Trophoblast cell (in vitro differentiated cells and primary cell): Measurements from ENCODE around the gene TENM4.

Experiments used
- DNase-seq, 2 donors: peaks; one replicate each; pipeline ENCODE4 v3.0.0-alpha.2; 2016
- H2AFZ ChIP-seq: 2 replicates; pipeline ENCODE4 v1.6.1; 2013; ENCODE audit warnings: low read length, moderate library complexity, mild to moderate bottlenecking; ENCODE audit not compliant: insufficient read depth, poor library complexity
- H2AK5ac ChIP-seq: 2 replicates; pipeline ENCODE4 v1.6.1; 2013; ENCODE audit warnings: mild to moderate bottlenecking, low read length
- H2BK120ac ChIP-seq: 2 replicates; pipeline ENCODE4 v1.6.1; 2013; ENCODE audit warnings: low read length, mild to moderate bottlenecking, moderate library complexity; ENCODE audit not compliant: insufficient read depth, poor library complexity
- H2BK12ac ChIP-seq: 2 replicates; pipeline ENCODE4 v1.6.1; 2013; ENCODE audit warnings: mild to moderate bottlenecking, low read length, moderate library complexity
- H2BK5ac ChIP-seq: 2 replicates; pipeline ENCODE4 v1.6.1; 2013; ENCODE audit warnings: low read length, low read depth, moderate library complexity, mild to moderate bottlenecking; ENCODE audit not compliant: poor library complexity
- H3K14ac ChIP-seq: 2 replicates; pipeline ENCODE4 v1.6.1; 2013; ENCODE audit warnings: mild to moderate bottlenecking, low read length
- H3K18ac ChIP-seq: 2 replicates; pipeline ENCODE4 v1.6.1; 2013; ENCODE audit warnings: mild to moderate bottlenecking, low read length
- H3K23ac ChIP-seq: 2 replicates; pipeline ENCODE4 v1.6.1; 2013; ENCODE audit warnings: low read length
- H3K27ac ChIP-seq: 2 replicates; pipeline ENCODE4 v1.5.1; 2013; ENCODE audit warnings: low read depth, mild to moderate bottlenecking, inconsistent platforms, low read length, moderate library complexity
- H3K27me3 ChIP-seq: 2 replicates; pipeline ENCODE4 v1.6.1; 2013; ENCODE audit warnings: inconsistent platforms, mild to moderate bottlenecking, low read length, moderate library complexity; ENCODE audit not compliant: insufficient read depth
- H3K36me3 ChIP-seq, 2 experiments: 1 replicate in 1 of 2; 2 replicates in 1 of 2; pipeline ENCODE4 v1.6.1; 2013; ENCODE audit warnings: low read length in 2 of 2, mild to moderate bottlenecking in 2 of 2, moderate library complexity in 1 of 2; ENCODE audit not compliant: insufficient read depth in 2 of 2, control insufficient read depth in 1 of 2
- H3K4ac ChIP-seq: 2 replicates; pipeline ENCODE4 v1.6.1; 2013; ENCODE audit warnings: low read depth, mild to moderate bottlenecking, low read length, moderate library complexity
- H3K4me1 ChIP-seq, 2 experiments: 1 replicate in 1 of 2; 2 replicates in 1 of 2; pipeline ENCODE4 v1.6.1; 2013; ENCODE audit warnings: low read length in 2 of 2, mild to moderate bottlenecking in 2 of 2, moderate library complexity in 1 of 2; ENCODE audit not compliant: insufficient read depth in 2 of 2, control insufficient read depth in 1 of 2
- H3K4me2 ChIP-seq: 2 replicates; pipeline ENCODE4 v1.6.1; 2013; ENCODE audit warnings: inconsistent platforms, mild to moderate bottlenecking, low read length, moderate library complexity
- H3K4me3 ChIP-seq: 2 replicates; pipeline ENCODE4 v1.5.1; 2013; ENCODE audit warnings: mild to moderate bottlenecking, low read depth, low read length, inconsistent platforms
- H3K79me1 ChIP-seq: one replicate; pipeline ENCODE4 v1.6.1; 2013; ENCODE audit warnings: low read length
- H3K79me2 ChIP-seq: 2 replicates; pipeline ENCODE4 v1.6.1; 2013; ENCODE audit warnings: low read length, mild to moderate bottlenecking; ENCODE audit not compliant: control insufficient read depth, insufficient read depth, poor library complexity
- H3K9ac ChIP-seq: 2 replicates; pipeline ENCODE4 v1.6.1; 2013; ENCODE audit warnings: mild to moderate bottlenecking, low read length
- H3K9me3 ChIP-seq: 2 replicates; pipeline ENCODE4 v1.6.1; 2013; ENCODE audit warnings: low read depth, mild to moderate bottlenecking, control low read depth, inconsistent platforms, low read length; ENCODE audit not compliant: insufficient read depth
- H4K12ac ChIP-seq: 2 replicates; pipeline ENCODE4 v1.6.1; 2013; ENCODE audit warnings: low read depth, mild to moderate bottlenecking, low read length, moderate library complexity
- H4K8ac ChIP-seq: 2 replicates; pipeline ENCODE4 v1.6.1; 2013; ENCODE audit warnings: low read depth, mild to moderate bottlenecking, low read length, moderate library complexity
- H4K91ac ChIP-seq: one replicate; pipeline ENCODE4 v1.6.1; 2013; ENCODE audit warnings: low read depth, mild to moderate bottlenecking, low read length, moderate library complexity
- WGBS: extraction: QIAGEN DNeasy Blood & Tissue Kit; methylation state at CpG from one replicate; pipeline ENCODE4 v1.1.7; 2013; ENCODE audit warnings: missing lambda C conversion rate; ENCODE audit not compliant: insufficient read length, insufficient coverage; ENCODE audit errors: extremely low coverage; 5-methylcytosine and 5-hydroxymethylcytosine counted together

TENM4 gene

GRCh38 chr11:78780889-78781288 is 659.9 kb downstream of the TENM4 start:
- Histone ChIP-seq H3K36me3 (peaks cover 10 to 17% of the 10 kb centered on the region in 2 experiments), H4K91ac (no peak overlapping the region), H4K12ac (no peak overlapping the region), H3K27me3 (no peaks in the 10 kb centered on the region), H3K18ac (no peak overlapping the region), H3K4ac (no peak overlapping the region), H2BK5ac (no peak overlapping the region), H3K9ac (no peak overlapping the region), H3K4me2 (no peak overlapping the region), H3K79me2 (no peaks in the 10 kb centered on the region), H3K79me1 (no peaks in the 10 kb centered on the region), H3K23ac (no peak overlapping the region), H2BK120ac (no peak overlapping the region), H2AK5ac (no peak overlapping the region), H3K27ac (no peak overlapping the region), H3K4me3 (no peak overlapping the region), H3K9me3 (peaks cover 1% of the 10 kb centered on the region), H4K8ac (no peak overlapping the region), H3K14ac (no peak overlapping the region), H3K4me1 (peaks cover 3 to 4% of the 10 kb centered on the region in 2 experiments), H2AFZ (no peak overlapping the region), H2BK12ac (no peak overlapping the region)
- WGBS: no CpG with 5 or more reads among the region's 3 CpGs
- DNase-seq: no peak

DNA sequence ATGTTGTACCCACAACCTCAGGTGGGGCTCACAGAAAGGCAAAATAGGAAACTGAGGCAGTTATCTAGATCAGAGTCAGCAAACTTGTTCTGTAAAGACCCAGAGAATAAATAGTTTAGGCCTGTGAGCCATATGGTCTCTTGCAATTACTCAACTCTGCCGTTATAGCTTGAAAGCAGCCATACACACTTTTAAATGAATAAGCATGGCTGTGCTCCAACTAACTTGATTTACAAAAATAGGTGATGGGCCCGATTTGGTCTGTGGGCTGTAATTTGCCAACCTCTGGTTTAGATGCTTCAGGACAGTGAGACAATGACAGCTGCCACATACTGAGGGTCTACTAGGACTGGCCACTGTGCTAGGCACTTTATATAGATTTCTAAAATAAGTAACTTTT is 667.3 kb downstream of the TENM4 start:
- Histone ChIP-seq H3K79me1 (no peaks in the 10 kb centered on the region), H2BK12ac (no peak overlapping the region), H3K27ac (no peak overlapping the region), H2AFZ (no peak overlapping the region), H3K79me2 (no peaks in the 10 kb centered on the region), H3K9me3 (no peaks in the 10 kb centered on the region), H3K4ac (no peak overlapping the region), H3K18ac (no peak overlapping the region), H3K14ac (no peak overlapping the region), H3K36me3 (peaks cover 7 to 19% of the 10 kb centered on the region in 2 experiments), H3K4me3 (no peak overlapping the region), H3K4me1 (no peaks in the 10 kb centered on the region), H2BK5ac (no peak overlapping the region), H4K91ac (no peak overlapping the region), H3K23ac (no peak overlapping the region), H2BK120ac (no peak overlapping the region), H4K12ac (no peak overlapping the region), H4K8ac (no peak overlapping the region), H3K9ac (no peak overlapping the region), H3K4me2 (no peak overlapping the region), H3K27me3 (no peaks in the 10 kb centered on the region), H2AK5ac (no peak overlapping the region)
- no peak for DNase-seq
- WGBS: no CpG with 5 or more reads among the region's 2 CpGs

DNA sequence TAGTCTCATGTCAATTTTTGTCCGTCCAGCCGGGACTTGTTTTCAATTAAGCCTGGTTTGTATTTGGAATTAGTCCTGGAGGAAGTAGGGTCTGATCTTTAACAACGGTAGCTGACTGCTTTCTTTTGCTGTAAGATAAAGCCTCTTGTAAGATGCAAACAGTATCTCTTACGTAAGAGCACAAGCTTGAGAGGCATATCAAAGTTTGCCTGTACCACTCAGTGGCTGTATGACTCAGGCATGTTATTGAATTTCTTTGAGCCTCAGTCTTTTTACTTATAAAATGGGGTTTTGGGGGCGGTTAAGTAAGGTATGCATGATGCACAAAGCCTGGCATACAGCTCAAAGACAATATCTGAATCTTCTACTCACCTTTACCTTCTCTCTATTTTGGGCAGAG is 667.8 kb downstream of the TENM4 start:
- no peak overlapping the region for H4K91ac ChIP-seq
- no CpG with 5 or more reads among the region's 5 CpGs for WGBS
- H3K79me1 ChIP-seq: no peaks in the 10 kb centered on the region
- no peak overlapping the region for H4K8ac ChIP-seq
- H2AK5ac ChIP-seq: no peak overlapping the region
- no peak overlapping the region for H2AFZ ChIP-seq
- no peak overlapping the region for H3K4me3 ChIP-seq
- H3K79me2 ChIP-seq: no peaks in the 10 kb centered on the region
- H2BK120ac ChIP-seq: no peak overlapping the region
- H3K9ac ChIP-seq: no peak overlapping the region
- H3K36me3 ChIP-seq: peaks cover 8 to 22% of the 10 kb centered on the region in 2 experiments
- H4K12ac ChIP-seq: no peak overlapping the region
- no peaks in the 10 kb centered on the region for H3K27me3 ChIP-seq
- no peak overlapping the region for H3K4me2 ChIP-seq
- no peaks in the 10 kb centered on the region for H3K4me1 ChIP-seq
- H3K9me3 ChIP-seq: no peaks in the 10 kb centered on the region
- no peak overlapping the region for H3K27ac ChIP-seq
- no peak overlapping the region for H3K23ac ChIP-seq
- H2BK12ac ChIP-seq: no peak overlapping the region
- DNase-seq: no peak
- H3K18ac ChIP-seq: no peak overlapping the region
- H2BK5ac ChIP-seq: no peak overlapping the region
- H3K4ac ChIP-seq: no peak overlapping the region
- H3K14ac ChIP-seq: no peak overlapping the region

DNA sequence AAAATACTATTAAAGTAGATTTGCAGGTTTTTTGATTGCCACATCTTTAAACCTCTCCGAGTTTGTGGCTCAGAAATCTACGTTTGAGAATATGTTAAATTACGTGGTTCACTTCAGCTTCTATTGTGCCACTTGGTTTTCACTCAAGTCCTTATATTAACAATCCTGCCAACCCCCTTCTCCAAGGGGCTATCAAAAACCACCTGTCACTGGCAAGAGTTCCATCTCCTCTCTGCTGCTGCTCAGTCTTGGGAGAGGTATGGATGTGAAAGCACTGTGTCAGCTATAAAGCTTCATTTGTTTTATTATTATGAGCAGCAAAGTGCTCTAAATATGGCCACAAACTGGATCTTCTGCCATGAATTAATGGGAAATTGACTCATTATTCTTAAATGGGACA is 668.6 kb downstream of the TENM4 start:
- no peaks in the 10 kb centered on the region for H3K9me3 ChIP-seq
- no peak overlapping the region for H2BK120ac ChIP-seq
- no peak overlapping the region for H2BK12ac ChIP-seq
- H2BK5ac ChIP-seq: no peak overlapping the region
- H4K12ac ChIP-seq: no peak overlapping the region
- no peak overlapping the region for H3K4ac ChIP-seq
- H3K14ac ChIP-seq: no peak overlapping the region
- no peak for DNase-seq
- no peak overlapping the region for H3K4me2 ChIP-seq
- no peaks in the 10 kb centered on the region for H3K4me1 ChIP-seq
- no peak overlapping the region for H3K4me3 ChIP-seq
- H3K27me3 ChIP-seq: no peaks in the 10 kb centered on the region
- no peaks in the 10 kb centered on the region for H3K79me2 ChIP-seq
- no peak overlapping the region for H4K91ac ChIP-seq
- no peak overlapping the region for H2AK5ac ChIP-seq
- peaks cover 11 to 28% of the 10 kb centered on the region in 2 experiments for H3K36me3 ChIP-seq
- no peak overlapping the region for H2AFZ ChIP-seq
- H3K18ac ChIP-seq: no peak overlapping the region
- H4K8ac ChIP-seq: no peak overlapping the region
- no peaks in the 10 kb centered on the region for H3K79me1 ChIP-seq
- no CpG with 5 or more reads among the region's 3 CpGs for WGBS
- H3K27ac ChIP-seq: no peak overlapping the region
- H3K23ac ChIP-seq: no peak overlapping the region
- no peak overlapping the region for H3K9ac ChIP-seq
